Measurements from ENCODE around the gene TMEM205. TPM values are rescaled to one million over a fixed set of nuclear protein-coding genes. Genes with fewer than 3 reads are reported as not detected.

Gene TMEM205
- total and polyA plus RNA-seq, 2 of the 13 experiments (the other 11 are each of a cell fraction or from before 2014, with no cell fraction given): 45.5 to 98.7 TPM

GRCh38 chr19:11355160-11356073 lies 9.3 kb upstream of the TMEM205 start, which contains the start of gene PLPPR2 (continued):
- TF ChIP-seq GATAD1 (CRISPR knock-in tag; IDR thresholded peaks at IDR 0.05): no peak
- no peak for TF ChIP-seq ZNF704 (CRISPR knock-in tag; IDR thresholded peaks at IDR 0.05; ENCODE audit: borderline replicate concordance)
- TF ChIP-seq KLF11 (CRISPR knock-in tag; IDR thresholded peaks at IDR 0.05): no peak
- TF ChIP-seq ZNF10 (CRISPR knock-in tag; IDR thresholded peaks at IDR 0.05; ENCODE audit: borderline replicate concordance, low read depth): no peak
- TF ChIP-seq ZNF687 (CRISPR knock-in tag; IDR thresholded peaks at IDR 0.05): peak; percentile 59
- TF ChIP-seq USF2 (IDR thresholded peaks at IDR 0.05; ENCODE audit: low read depth, low read length): no peak
- TF ChIP-seq USF2 (CRISPR knock-in tag; IDR thresholded peaks at IDR 0.05; ENCODE audit: borderline replicate concordance): no peak
- no peak for TF ChIP-seq SKIL (CRISPR knock-in tag; IDR thresholded peaks at IDR 0.05; ENCODE audit: borderline replicate concordance)
- peak; percentile 94 for TF ChIP-seq AGO1 (IDR thresholded peaks at IDR 0.05; ENCODE audit: low read depth, low read length, poor library complexity, severe bottlenecking)
- TF ChIP-seq SKI (IDR thresholded peaks at IDR 0.05; ENCODE audit: partially characterized antibody): peak; percentile 22
- TF ChIP-seq ZNF263 (CRISPR knock-in tag; IDR thresholded peaks at IDR 0.05): no peak
- no peak for TF ChIP-seq ERF (CRISPR knock-in tag; IDR thresholded peaks at IDR 0.05)
- TF ChIP-seq SRF (IDR thresholded peaks at IDR 0.05; ENCODE audit: low read depth, low read length): peak; percentile 38; the same call in 1 of the 2 replicates
- TF ChIP-seq EED (CRISPR knock-in tag; IDR thresholded peaks at IDR 0.05): peak; percentile 42; the same call in 1 of the 2 replicates
- TF ChIP-seq GRHL1 (CRISPR knock-in tag; conservative IDR thresholded peaks at IDR 0.05): no peak
- TF ChIP-seq HNRNPH1 (optimal IDR thresholded peaks at IDR 0.05; ENCODE audit: low read depth, low read length): no peak
